OCI-LY3 (cell line): ENCODE measurements around the gene CEACAM18.

Experiments used
- H2AFZ ChIP-seq: fragments of 200-600, 300-600 bp; shearing (Covaris generic); 2 replicates; pipeline ENCODE4 v1.6.0; 2014; ENCODE audit warnings: antibody characterized with exemption, low read depth, low read length
- H3K27ac ChIP-seq: fragments of 200-600, 300-600 bp; sonication (generic); 2 replicates; pipeline ENCODE4 v1.5.1; 2014; ENCODE audit warnings: mild to moderate bottlenecking, low read length, moderate library complexity, mixed read lengths
- H3K27me3 ChIP-seq: fragments of 200-600, 300-600 bp; sonication (generic); 2 replicates; pipeline ENCODE4 v1.6.1; 2014; ENCODE audit warnings: low read depth, low read length, mixed read lengths
- H3K36me3 ChIP-seq: fragments of 200-600, 300-600 bp; sonication (generic); replicated peaks from 2 replicates; pipeline ENCODE3; 2014; ENCODE audit warnings: low read depth, low read length, mixed read lengths
- H3K4me1 ChIP-seq: fragments of 300-600, 200-600 bp; sonication (generic); 2 replicates; pipeline ENCODE4 v1.6.1; 2014; ENCODE audit warnings: low read length, mixed read lengths
- H3K4me2 ChIP-seq: fragments of 200-600, 300-600 bp; sonication (generic); 2 replicates; pipeline ENCODE4 v1.6.1; 2014; ENCODE audit warnings: low read length, mixed read lengths
- H3K4me3 ChIP-seq: fragments of 300-600, 200-600 bp; sonication (generic); 2 replicates; pipeline ENCODE4 v1.5.1; 2014; ENCODE audit warnings: antibody characterized with exemption, mild to moderate bottlenecking, low read length, moderate library complexity
- H3K79me2 ChIP-seq: fragments of 300-600, 200-600 bp; shearing (Covaris generic); 2 replicates; pipeline ENCODE4 v1.6.1; 2014; ENCODE audit warnings: mild to moderate bottlenecking, low read length, mixed read lengths
- H3K9ac ChIP-seq: fragments of 300-600, 200-600 bp; shearing (Covaris generic); 2 replicates; pipeline ENCODE4 v1.6.0; 2014; ENCODE audit warnings: mild to moderate bottlenecking, low read length, moderate library complexity
- H3K9me3 ChIP-seq: fragments of 200-600, 300-600 bp; shearing (Covaris generic); 2 replicates; pipeline ENCODE4 v1.6.1; 2014; ENCODE audit warnings: low read length, mixed read lengths; ENCODE audit not compliant: insufficient read depth
- H4K20me1 ChIP-seq: fragments of 200-600, 300-600 bp; sonication (generic); 2 replicates; pipeline ENCODE4 v1.6.1; 2016; ENCODE audit warnings: low read length, mixed read lengths; ENCODE audit not compliant: insufficient read depth
- EZH2phosphoT487 ChIP-seq: fragments of 200-600 bp; shearing (Covaris generic); IDR thresholded peaks from 2 replicates; pipeline ENCODE4 v1.6.1; 2018; ENCODE audit warnings: antibody characterized with exemption, mixed run types, low read depth
- TF ChIP-seq, protein P1 (sequence below): fragments of 200-600, 300-600 bp; sonication (generic); IDR thresholded peaks from 2 replicates; pipeline ENCODE4 v1.5.1; 2014; ENCODE audit warnings: antibody characterized with exemption, low read length, low read depth

Gene CEACAM18

DNA sequence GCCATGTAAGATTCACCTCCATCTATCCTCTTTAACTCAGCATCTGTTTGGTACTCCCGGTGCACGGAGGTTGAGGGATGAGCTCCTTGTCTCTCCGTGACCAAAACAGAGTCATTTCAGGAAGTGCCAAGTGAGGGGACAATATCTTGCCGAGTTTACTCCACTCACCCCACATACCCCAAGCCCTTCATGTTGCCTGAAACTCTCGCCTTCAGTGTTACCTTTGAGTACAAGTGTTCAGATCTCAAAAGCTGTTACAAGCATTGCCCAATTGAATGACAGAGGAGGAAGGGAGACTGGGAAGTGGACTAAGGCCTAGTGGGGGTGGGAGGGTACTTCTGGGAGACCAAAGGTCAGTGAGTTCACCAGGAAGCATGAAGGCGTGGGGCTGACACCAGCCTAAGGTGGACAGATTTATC lies 29.3 kb downstream of the CEACAM18 start:
- Histone ChIP-seq H3K36me3 (no peaks in the 10 kb centered on the region), H4K20me1 (no peaks in the 10 kb centered on the region), H3K27ac (no peak overlapping the region), H3K4me1 (peaks cover 6% of the 10 kb centered on the region; the same call in 1 of the 2 replicates), H3K4me3 (no peak overlapping the region), H3K9ac (no peak overlapping the region), H3K27me3 (peaks cover 19% of the 10 kb centered on the region), H2AFZ (no peak overlapping the region), H3K79me2 (no peaks in the 10 kb centered on the region), H3K4me2 (no peak overlapping the region), H3K9me3 (no peaks in the 10 kb centered on the region)
- TF ChIP-seq EZH2phosphoT487 = no peak
- TF ChIP-seq, protein P1, sequence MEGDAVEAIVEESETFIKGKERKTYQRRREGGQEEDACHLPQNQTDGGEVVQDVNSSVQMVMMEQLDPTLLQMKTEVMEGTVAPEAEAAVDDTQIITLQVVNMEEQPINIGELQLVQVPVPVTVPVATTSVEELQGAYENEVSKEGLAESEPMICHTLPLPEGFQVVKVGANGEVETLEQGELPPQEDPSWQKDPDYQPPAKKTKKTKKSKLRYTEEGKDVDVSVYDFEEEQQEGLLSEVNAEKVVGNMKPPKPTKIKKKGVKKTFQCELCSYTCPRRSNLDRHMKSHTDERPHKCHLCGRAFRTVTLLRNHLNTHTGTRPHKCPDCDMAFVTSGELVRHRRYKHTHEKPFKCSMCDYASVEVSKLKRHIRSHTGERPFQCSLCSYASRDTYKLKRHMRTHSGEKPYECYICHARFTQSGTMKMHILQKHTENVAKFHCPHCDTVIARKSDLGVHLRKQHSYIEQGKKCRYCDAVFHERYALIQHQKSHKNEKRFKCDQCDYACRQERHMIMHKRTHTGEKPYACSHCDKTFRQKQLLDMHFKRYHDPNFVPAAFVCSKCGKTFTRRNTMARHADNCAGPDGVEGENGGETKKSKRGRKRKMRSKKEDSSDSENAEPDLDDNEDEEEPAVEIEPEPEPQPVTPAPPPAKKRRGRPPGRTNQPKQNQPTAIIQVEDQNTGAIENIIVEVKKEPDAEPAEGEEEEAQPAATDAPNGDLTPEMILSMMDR = no peak

DNA sequence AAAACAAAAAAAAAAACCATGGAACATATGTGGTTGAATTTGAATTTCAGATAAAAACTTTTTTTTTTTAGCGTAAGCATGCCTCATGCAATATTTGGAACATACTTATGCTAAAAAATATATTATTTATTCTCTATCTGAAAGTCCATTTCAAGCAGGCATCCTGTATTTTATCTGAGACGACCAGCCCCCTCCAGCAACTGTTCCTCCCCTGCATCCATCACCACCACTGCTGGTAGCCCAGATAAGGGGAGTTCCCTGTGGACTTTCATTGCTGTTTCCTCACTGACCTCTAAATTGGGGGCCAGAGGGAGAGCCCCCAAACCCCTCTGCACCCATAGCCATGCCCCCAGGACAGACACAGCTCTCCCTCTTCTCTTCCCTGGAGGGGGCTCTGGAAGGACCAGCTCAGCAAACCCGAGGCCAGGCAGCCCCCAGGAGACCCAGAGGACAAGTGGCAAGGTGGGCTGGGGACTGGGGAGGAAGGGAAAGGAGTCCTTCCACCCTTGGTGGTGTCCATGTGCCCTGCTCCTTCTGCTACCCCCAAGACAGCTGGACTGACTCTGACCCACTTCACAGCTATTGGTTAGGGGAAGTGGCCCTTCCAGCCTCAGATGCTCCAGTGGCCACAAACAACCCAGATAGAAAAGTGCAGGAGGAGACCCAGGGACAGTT lies 29.9 kb downstream of the CEACAM18 start:
- H3K36me3 ChIP-seq = no peaks in the 10 kb centered on the region
- H3K9ac ChIP-seq = no peak overlapping the region
- no peak overlapping the region for H3K4me2 ChIP-seq
- no peaks in the 10 kb centered on the region for H4K20me1 ChIP-seq
- H2AFZ ChIP-seq = no peak overlapping the region
- no peak overlapping the region for H3K4me3 ChIP-seq
- H3K79me2 ChIP-seq = no peaks in the 10 kb centered on the region
- no peaks in the 10 kb centered on the region for H3K9me3 ChIP-seq
- no peak overlapping the region for H3K27ac ChIP-seq
- peaks cover 24% of the 10 kb centered on the region for H3K27me3 ChIP-seq
- no peak for TF ChIP-seq EZH2phosphoT487
- TF ChIP-seq, protein P1 = no peak
- H3K4me1 ChIP-seq = peaks cover 6% of the 10 kb centered on the region; the same call in 1 of the 2 replicates

DNA sequence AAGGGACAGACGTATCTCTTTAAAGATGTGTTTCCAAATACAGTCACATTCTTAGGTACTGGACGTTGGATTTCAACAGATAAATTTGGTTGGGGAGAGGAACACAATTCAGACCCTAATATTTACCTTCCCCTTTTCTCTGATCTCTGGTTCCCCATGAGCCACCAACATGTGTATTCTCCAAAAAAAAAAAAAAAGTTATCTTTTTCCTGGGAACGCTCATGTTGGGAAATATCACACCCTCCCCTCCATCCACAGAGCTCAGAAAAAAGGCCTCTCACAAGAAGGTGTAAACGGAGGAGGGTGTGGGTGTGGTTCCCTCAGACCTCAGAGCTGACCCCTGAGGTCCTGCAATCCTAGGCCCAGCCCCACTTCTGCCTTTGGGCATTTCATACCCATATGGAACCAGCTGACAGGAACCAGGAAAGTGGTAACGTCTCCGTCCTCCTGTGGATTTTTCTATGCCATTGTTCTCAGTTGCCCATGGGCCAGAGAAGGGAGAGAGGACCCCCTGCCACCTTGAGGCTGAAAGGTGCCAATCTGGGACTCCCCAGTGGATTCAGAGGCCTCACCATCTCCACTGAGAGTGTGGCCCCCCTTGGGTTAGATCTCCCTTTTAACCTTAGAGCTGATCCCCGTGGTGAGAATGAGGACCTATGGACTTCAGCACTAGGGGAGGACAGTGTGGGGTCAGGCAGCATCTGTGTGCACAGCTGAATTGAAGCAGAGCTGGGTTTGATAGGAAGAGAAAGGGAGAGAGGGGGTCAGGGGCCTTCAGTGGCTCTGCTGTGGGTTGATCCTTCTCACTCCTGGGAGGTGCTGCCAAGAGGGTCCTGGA lies 31.7 kb downstream of the CEACAM18 start:
- no peak overlapping the region for H3K9ac ChIP-seq
- TF ChIP-seq, protein P1 = no peak
- TF ChIP-seq EZH2phosphoT487 = no peak
- no peak overlapping the region for H3K27ac ChIP-seq
- peaks cover 6% of the 10 kb centered on the region; the same call in 1 of the 2 replicates for H3K4me1 ChIP-seq
- no peak overlapping the region for H3K4me3 ChIP-seq
- H2AFZ ChIP-seq = no peak overlapping the region
- no peak overlapping the region for H3K4me2 ChIP-seq
- H3K36me3 ChIP-seq = no peaks in the 10 kb centered on the region
- peaks cover 35% of the 10 kb centered on the region for H3K27me3 ChIP-seq
- no peaks in the 10 kb centered on the region for H4K20me1 ChIP-seq
- H3K79me2 ChIP-seq = no peaks in the 10 kb centered on the region
- no peaks in the 10 kb centered on the region for H3K9me3 ChIP-seq

DNA sequence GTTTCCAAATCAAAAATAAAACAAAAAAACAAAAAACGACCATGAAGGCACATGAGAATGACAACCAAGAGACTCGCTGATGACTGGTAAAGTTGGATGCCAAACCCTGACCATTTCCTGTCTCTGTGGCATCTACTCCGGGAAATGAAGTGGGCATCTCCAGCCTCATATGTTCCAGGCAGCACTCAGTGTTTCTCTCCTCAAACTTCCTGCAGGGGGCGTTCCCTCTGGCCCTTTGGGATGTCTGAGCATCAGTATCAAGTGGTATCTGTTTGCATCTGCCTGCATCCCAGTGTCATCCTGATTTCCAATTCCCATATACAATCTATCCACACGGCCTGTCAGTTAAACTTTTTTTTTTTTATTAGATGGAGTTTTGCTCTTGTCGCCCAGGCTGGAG lies 33.0 kb downstream of the CEACAM18 start:
- Histone ChIP-seq H3K4me1 (peaks cover 6% of the 10 kb centered on the region; the same call in 1 of the 2 replicates), H2AFZ (no peak overlapping the region), H3K79me2 (no peaks in the 10 kb centered on the region), H3K9me3 (no peaks in the 10 kb centered on the region), H3K4me3 (no peak overlapping the region), H3K36me3 (no peaks in the 10 kb centered on the region), H3K9ac (no peak overlapping the region), H3K27me3 (peaks cover 35% of the 10 kb centered on the region), H3K27ac (no peak overlapping the region), H3K4me2 (no peak overlapping the region), H4K20me1 (no peaks in the 10 kb centered on the region)
- TF ChIP-seq, protein P1 = peak; percentile 53
- no peak for TF ChIP-seq EZH2phosphoT487
